HepG2 (cell line): Measurements from ENCODE around the gene TTC28. TPM values are rescaled to one million over a fixed set of nuclear protein-coding genes. Genes with fewer than 3 reads are reported as not detected.

Experiments
- ARHGAP35 ChIP-seq: sonication (generic); formaldehyde crosslinking; IDR thresholded peaks from 2 replicates; pipeline ENCODE4 v1.9.0; 2022; ENCODE audit warnings: mild to moderate bottlenecking, inconsistent platforms, moderate library complexity, missing genetic modification reagents, borderline replicate concordance
- DBP ChIP-seq: sonication (generic); formaldehyde crosslinking; IDR thresholded peaks from 2 replicates; pipeline ENCODE4 v1.4.0; 2020; ENCODE audit warnings: missing genetic modification reagents; ENCODE audit errors: not compliant biosample characterization
- GMEB2 ChIP-seq: IDR thresholded peaks from 2 replicates; pipeline ENCODE4 v1.6.1; 2016; ENCODE audit warnings: missing biosample characterization, missing genetic modification reagents, low read depth
- HMGXB4 ChIP-seq, 2 experiments: sonication (generic) in 1 of 2; formaldehyde crosslinking in 1 of 2; IDR thresholded peaks; 2 replicates each; pipeline versions ENCODE4 v1.4.0 to v1.6.1; 2018 to 2020; ENCODE audit warnings: missing genetic modification reagents in 2 of 2, borderline replicate concordance in 1 of 2, low read depth in 1 of 2, mild to moderate bottlenecking in 1 of 2, missing biosample characterization in 1 of 2
- PBX2 ChIP-seq: IDR thresholded peaks from 2 replicates; pipeline ENCODE4 v1.6.1; 2016; ENCODE audit warnings: control low read depth
- TEAD3 ChIP-seq: optimal IDR thresholded peaks from 2 replicates; pipeline ENCODE3; 2016; ENCODE audit warnings: borderline replicate concordance
- ZBTB46 ChIP-seq: sonication (generic); formaldehyde crosslinking; IDR thresholded peaks from 2 replicates; pipeline ENCODE4 v1.4.0; 2020; ENCODE audit warnings: mild to moderate bottlenecking, missing genetic modification reagents, borderline replicate concordance
- ZMAT5 ChIP-seq: sonication (generic); formaldehyde crosslinking; IDR thresholded peaks from 2 replicates; pipeline ENCODE4 v1.5.0; 2020; ENCODE audit warnings: mild to moderate bottlenecking, low read depth, missing genetic modification reagents, borderline replicate concordance
- ZNF10 ChIP-seq: sonication (generic); formaldehyde crosslinking; IDR thresholded peaks from 2 replicates; pipeline ENCODE4 v1.4.0; 2020; ENCODE audit warnings: mild to moderate bottlenecking, low read depth, missing genetic modification reagents, borderline replicate concordance
- ZNF597 ChIP-seq: sonication (generic); formaldehyde crosslinking; IDR thresholded peaks from 2 replicates; pipeline ENCODE4 v1.5.0; 2020; ENCODE audit warnings: missing genetic modification reagents
- polyA plus RNA-seq, 8 experiments: library from polyadenylated mRNA; depleted of rRNA in 3 of 8; stranded (reverse) in 7 of 8; unstranded in 1 of 8; fragments of >200 nt; fragmentation: Illumina TruSeq in 4 of 8; extraction: Trizol in 4 of 8; gene quantifications; 2 replicates each; pipeline versions ENCODE4 v1.2.1 to v1.2.3, GENCODE V29; 2011 to 2016; ENCODE audit warnings: low read depth in 4 of 8, missing spikeins in 1 of 8, mixed read lengths in 1 of 8; ENCODE audit not compliant: insufficient read depth in 1 of 8
- total RNA-seq, 5 experiments: library from RNA; depleted of rRNA; stranded (reverse); fragments of >200 nt; fragmentation: Illumina TruSeq; extraction: Trizol; gene quantifications; 2 replicates each; pipeline ENCODE4 v1.2.3, GENCODE V29; 2016; ENCODE audit warnings: low read depth in 1 of 5

Gene TTC28
- total and polyA plus RNA-seq, 2 of the 13 experiments (the other 11 are each of a cell fraction or from before 2014, with no cell fraction given), result 4.2 to 13.1 TPM

- no peak for TF ChIP-seq HMGXB4 (CRISPR knock-in tag; IDR thresholded peaks at IDR 0.05; ENCODE audit: borderline replicate concordance in 1 of 2, low read depth in 1 of 2)
- TF ChIP-seq TEAD3 (CRISPR knock-in tag), result no peak
- TF ChIP-seq ZBTB46, result no peak
- TF ChIP-seq ZNF10 (CRISPR knock-in tag), result no peak
- no peak for TF ChIP-seq ZMAT5 (CRISPR knock-in tag)
- no peak for TF ChIP-seq GMEB2 (CRISPR knock-in tag)
- TF ChIP-seq PBX2 (CRISPR knock-in tag), result no peak
- TF ChIP-seq ARHGAP35 (CRISPR knock-in tag), result no peak
- no peak for TF ChIP-seq ZNF597 (CRISPR knock-in tag)
- TF ChIP-seq DBP (CRISPR knock-in tag), result no peak
Measured at GRCh38 chr22:28044546-28045173, 635.0 kb downstream of the TTC28 start (continued).
